Aorta (tissue), 5 donors: ENCODE results near the gene SULT4A1. TPM values are rescaled to one million over a fixed set of nuclear protein-coding genes. Genes with fewer than 3 reads are reported as not detected.

Source experiments
- ATAC-seq: fragments of 200-7000 bp; cut with Tn5 transposase; one replicate; pipeline ENCODE4 v1.9.1; 2022; ENCODE audit warnings: moderate library complexity; ENCODE audit not compliant: low FRiP score
- DNase-seq, 2 donors: peaks; one replicate each; pipeline ENCODE4 v3.0.0-alpha.2; 2020
- H3K27ac ChIP-seq, 2 donors: one replicate each; pipeline ENCODE4 v1.5.1; 2013; ENCODE audit warnings: low read length in 2 of 2, mild to moderate bottlenecking in 2 of 2, moderate library complexity in 2 of 2, control low read depth in 1 of 2, inconsistent platforms in 1 of 2, low read depth in 1 of 2
- H3K27me3 ChIP-seq, 2 donors: one replicate each; pipeline ENCODE4 v1.6.1; 2013; ENCODE audit warnings: control low read depth in 1 of 2, low read length in 1 of 2, mild to moderate bottlenecking in 1 of 2, moderate library complexity in 1 of 2; ENCODE audit not compliant: insufficient read depth in 2 of 2, control insufficient read depth in 1 of 2
- H3K36me3 ChIP-seq, 2 donors: one replicate each; pipeline ENCODE4 v1.6.1; 2013; ENCODE audit warnings: control low read depth in 1 of 2, low read length in 1 of 2, mild to moderate bottlenecking in 1 of 2; ENCODE audit not compliant: insufficient read depth in 2 of 2, control insufficient read depth in 1 of 2
- H3K4me1 ChIP-seq, 2 donors: one replicate each; pipeline ENCODE4 v1.6.1; 2013; ENCODE audit warnings: low read length in 2 of 2, control low read depth in 1 of 2, mild to moderate bottlenecking in 1 of 2, moderate library complexity in 1 of 2; ENCODE audit not compliant: insufficient read depth in 2 of 2, control insufficient read depth in 1 of 2
- H3K4me3 ChIP-seq, 2 donors: one replicate each; pipeline ENCODE4 v1.5.1; 2013; ENCODE audit warnings: low read length in 2 of 2, control low read depth in 1 of 2, mild to moderate bottlenecking in 1 of 2
- H3K9me3 ChIP-seq: one replicate; pipeline ENCODE4 v1.6.1; 2013; ENCODE audit warnings: mild to moderate bottlenecking, low read length; ENCODE audit not compliant: control insufficient read depth
- WGBS, 2 donors: extraction: QIAGEN DNeasy Blood & Tissue Kit; methylation state at CpG; one replicate each; pipeline ENCODE4 v1.1.7; 2013; 5-methylcytosine and 5-hydroxymethylcytosine counted together
- intact Hi-C, 2 donors: fragments of 100-400 bp; cut with DNase I; formaldehyde crosslinking; loops; one replicate each; pipeline versions ENCODE4 v1.14.2 to v1.15.0; 2022
- polyA plus RNA-seq, 2 donors: library from polyadenylated mRNA; stranded (reverse); fragments of 200-250 nt; gene quantifications; one replicate each; pipeline ENCODE4 v1.2.3, GENCODE V29; 2013
- total RNA-seq, 2 donors: library from RNA; stranded (reverse); fragmentation: NEBNext Ultra II Directional; extraction: Animal tissue kit (Norgen Biotek cat#: 25700); gene quantifications; one replicate each; pipeline ENCODE4 v1.2.1, GENCODE V29; 2021
- donor health status: healthy with polysubstance abuse.
- donor health status: Bipolar disorder and iron deficiency.
- donor health status: DM: no; HTN: no; CAD: no.
- donor health status: DM: no; HTN: no; CAD: no.
- donor health status: DM: yes; HTN: yes; CAD: no.

Gene SULT4A1
- total and polyA plus RNA-seq, 4 donors: 2.6 TPM; not detected in 3

- Histone ChIP-seq H3K9me3 (no peaks in the 10 kb centered on the region), H3K36me3 (no peaks in the 10 kb centered on the region), H3K27ac (no peak overlapping the region), H3K4me3 (no peak overlapping the region), H3K27me3 (no peaks in the 10 kb centered on the region), H3K4me1 (no peaks in the 10 kb centered on the region)
- no peak for DNase-seq
- 77% methylated on average over 5 of the region's 5 CpGs for WGBS, 2 donors
- intact Hi-C loops: no loop called here
- ATAC-seq: no peak
These were observed 59.3 kb downstream of the SULT4A1 start for GRCh38 chr22:43802897-43803495.

- intact Hi-C loops: no loop called here
- Histone ChIP-seq H3K27me3 (no peaks in the 10 kb centered on the region), H3K4me3 (no peak overlapping the region), H3K9me3 (no peaks in the 10 kb centered on the region), H3K4me1 (no peaks in the 10 kb centered on the region), H3K36me3 (no peaks in the 10 kb centered on the region), H3K27ac (no peak overlapping the region)
- ATAC-seq (no peak), DNase-seq (no peak)
- WGBS, 2 donors: 81 to 96% methylated on average over 1 of the region's 1 CpG
These were observed 61.3 kb downstream of the SULT4A1 start for GRCh38 chr22:43800970-43801369.

GRCh38 chr22:43798492-43798891 lies 63.8 kb downstream of the SULT4A1 start:
- Histone ChIP-seq H3K4me1 (no peaks in the 10 kb centered on the region), H3K27ac (no peak overlapping the region), H3K27me3 (no peaks in the 10 kb centered on the region), H3K4me3 (no peak overlapping the region), H3K36me3 (no peaks in the 10 kb centered on the region), H3K9me3 (no peaks in the 10 kb centered on the region)
- intact Hi-C loops: no loop called here
- WGBS, 2 donors: 73 to 74% methylated on average over 5 of the region's 5 CpGs
- DNase-seq (no peak), ATAC-seq (no peak)

- no peaks in the 10 kb centered on the region for H3K27me3 ChIP-seq
- no peak overlapping the region for H3K4me3 ChIP-seq
- ATAC-seq: no peak
- no peaks in the 10 kb centered on the region for H3K36me3 ChIP-seq
- DNase-seq: no peak
- no peak overlapping the region for H3K27ac ChIP-seq
- no peaks in the 10 kb centered on the region for H3K9me3 ChIP-seq
- WGBS, 2 donors: 40 to 51% methylated on average over 8 of the region's 8 CpGs
- intact Hi-C loops: no loop called here
- H3K4me1 ChIP-seq: no peaks in the 10 kb centered on the region
These were observed 65.7 kb downstream of the SULT4A1 start for GRCh38 chr22:43796567-43796966.

- no peak for DNase-seq
- intact Hi-C loops: no loop called here
- H3K36me3 ChIP-seq: no peaks in the 10 kb centered on the region
- no peaks in the 10 kb centered on the region for H3K9me3 ChIP-seq
- no peak for ATAC-seq
- H3K27ac ChIP-seq: no peak overlapping the region
- WGBS, 2 donors: 78 to 81% methylated on average over 7 of the region's 7 CpGs
- H3K27me3 ChIP-seq: no peaks in the 10 kb centered on the region
- no peaks in the 10 kb centered on the region for H3K4me1 ChIP-seq
- H3K4me3 ChIP-seq: no peak overlapping the region
These were observed 67.0 kb downstream of the SULT4A1 start for GRCh38 chr22:43795320-43795719.

- intact Hi-C loops: no loop called here
- WGBS, 2 donors: 62 to 73% methylated on average over 5 of the region's 5 CpGs
- ATAC-seq: no peak
These were observed 69.4 kb downstream of the SULT4A1 start for GRCh38 chr22:43792905-43793304.

GRCh38 chr22:43789452-43789851 lies 72.9 kb downstream of the SULT4A1 start:
- 24% methylated on average over 7 of the region's 7 CpGs for WGBS, 2 donors
- Histone ChIP-seq H3K4me3 (no peak overlapping the region), H3K27me3 (peaks cover 0 to 1% of the 10 kb centered on the region in 2 donors), H3K36me3 (no peaks in the 10 kb centered on the region), H3K27ac (no peak overlapping the region), H3K9me3 (no peaks in the 10 kb centered on the region), H3K4me1 (peaks cover 0 to 2% of the 10 kb centered on the region in 2 donors)
- ATAC-seq (peak; percentile 70), DNase-seq (peak in 1 of 2 donors; percentile 69)
- intact Hi-C loops: no loop called here

More at GRCh38 chr22:43792905-43793304, 69.4 kb downstream of the SULT4A1 start:
- H3K4me1 ChIP-seq: peaks cover 0 to 2% of the 10 kb centered on the region in 2 donors
- H3K4me3 ChIP-seq: no peak overlapping the region
- no peaks in the 10 kb centered on the region for H3K36me3 ChIP-seq
- DNase-seq: no peak
- H3K27ac ChIP-seq: no peak overlapping the region
- peaks cover 0 to 1% of the 10 kb centered on the region in 2 donors for H3K27me3 ChIP-seq
- no peaks in the 10 kb centered on the region for H3K9me3 ChIP-seq

GRCh38 chr22:43783777-43784176 lies 78.5 kb downstream of the SULT4A1 start:
- 91 to 94% methylated on average over 2 of the region's 2 CpGs for WGBS, 2 donors
- intact Hi-C loops: no loop called here
- H3K9me3 ChIP-seq: no peaks in the 10 kb centered on the region
- H3K4me1 ChIP-seq: no peaks in the 10 kb centered on the region
- H3K27me3 ChIP-seq: no peaks in the 10 kb centered on the region
- no peak overlapping the region for H3K4me3 ChIP-seq
- DNase-seq: no peak
- no peak for ATAC-seq
- no peak overlapping the region for H3K27ac ChIP-seq
- H3K36me3 ChIP-seq: no peaks in the 10 kb centered on the region

GRCh38 chr22:43782448-43782847 lies 79.9 kb downstream of the SULT4A1 start:
- Histone ChIP-seq H3K27ac (no peak overlapping the region), H3K4me1 (no peaks in the 10 kb centered on the region), H3K4me3 (no peak overlapping the region), H3K27me3 (no peaks in the 10 kb centered on the region), H3K9me3 (no peaks in the 10 kb centered on the region), H3K36me3 (no peaks in the 10 kb centered on the region)
- DNase-seq: no peak
- WGBS, 2 donors: 70 to 74% methylated on average over 3 of the region's 3 CpGs
- no peak for ATAC-seq
- intact Hi-C loops: no loop called here
